Transverse colon (tissue), 4 donors: ENCODE results near the gene MBD5.

Experiments
- EP300 ChIP-seq: sonication (generic); formaldehyde crosslinking; IDR thresholded peaks from one replicate; pipeline ENCODE4 v1.6.1; 2017; ENCODE audit warnings: antibody characterized with exemption, low read depth
- POLR2A ChIP-seq: fragments of 450-650 bp; IDR thresholded peaks from one replicate; pipeline ENCODE4 v1.6.1; 2016; ENCODE audit warnings: antibody characterized with exemption, mild to moderate bottlenecking, moderate library complexity
- POLR2AphosphoS5 ChIP-seq, 3 donors: sonication (generic); formaldehyde crosslinking; IDR thresholded peaks; one replicate each; pipeline ENCODE4 v1.6.1; 2016; ENCODE audit warnings: antibody characterized with exemption in 3 of 3
- TF ChIP-seq, protein P1 (sequence below), 5 experiments: fragments of 200-600 bp in 3 of 5; fragments of 450-650 bp in 2 of 5; sonication (generic) in 3 of 5; IDR thresholded peaks; 1 replicate in 2 of 5; 2 replicates in 3 of 5; pipeline ENCODE4 v1.5.1; 2016 to 2017; ENCODE audit warnings: antibody characterized with exemption in 5 of 5, inconsistent platforms in 3 of 5, mild to moderate bottlenecking in 2 of 5, moderate library complexity in 1 of 5

DNA sequence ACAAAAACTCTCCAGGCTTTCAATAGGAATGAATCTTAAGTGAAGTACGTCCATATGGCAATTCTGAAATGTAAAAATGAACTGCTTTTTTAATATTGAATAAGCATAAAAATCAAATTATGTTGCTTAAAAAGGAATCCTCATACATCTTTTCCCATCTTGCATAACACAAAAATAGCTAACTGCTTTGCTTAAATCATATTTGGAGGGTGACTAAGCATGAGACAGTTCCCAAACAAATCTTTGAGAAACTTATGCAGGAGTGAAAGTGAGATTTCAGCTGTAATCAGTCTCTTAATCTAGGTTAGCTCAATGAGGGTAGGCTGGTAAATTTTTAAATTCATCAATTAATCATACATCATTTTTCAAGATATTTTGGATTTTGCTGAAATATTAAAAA, 111.5 kb downstream of the MBD5 start:
- TF ChIP-seq, protein P1, sequence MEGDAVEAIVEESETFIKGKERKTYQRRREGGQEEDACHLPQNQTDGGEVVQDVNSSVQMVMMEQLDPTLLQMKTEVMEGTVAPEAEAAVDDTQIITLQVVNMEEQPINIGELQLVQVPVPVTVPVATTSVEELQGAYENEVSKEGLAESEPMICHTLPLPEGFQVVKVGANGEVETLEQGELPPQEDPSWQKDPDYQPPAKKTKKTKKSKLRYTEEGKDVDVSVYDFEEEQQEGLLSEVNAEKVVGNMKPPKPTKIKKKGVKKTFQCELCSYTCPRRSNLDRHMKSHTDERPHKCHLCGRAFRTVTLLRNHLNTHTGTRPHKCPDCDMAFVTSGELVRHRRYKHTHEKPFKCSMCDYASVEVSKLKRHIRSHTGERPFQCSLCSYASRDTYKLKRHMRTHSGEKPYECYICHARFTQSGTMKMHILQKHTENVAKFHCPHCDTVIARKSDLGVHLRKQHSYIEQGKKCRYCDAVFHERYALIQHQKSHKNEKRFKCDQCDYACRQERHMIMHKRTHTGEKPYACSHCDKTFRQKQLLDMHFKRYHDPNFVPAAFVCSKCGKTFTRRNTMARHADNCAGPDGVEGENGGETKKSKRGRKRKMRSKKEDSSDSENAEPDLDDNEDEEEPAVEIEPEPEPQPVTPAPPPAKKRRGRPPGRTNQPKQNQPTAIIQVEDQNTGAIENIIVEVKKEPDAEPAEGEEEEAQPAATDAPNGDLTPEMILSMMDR (IDR thresholded peaks at IDR 0.05), result no peak
- TF ChIP-seq POLR2A (no peak), EP300 (no peak), POLR2AphosphoS5 (IDR thresholded peaks at IDR 0.05) (no peak)
